Right renal pelvis (tissue), 4 donors: Measurements from ENCODE around the gene TBC1D20. TPM values are rescaled to one million over a fixed set of nuclear protein-coding genes. Genes with fewer than 3 reads are reported as not detected.

Experiments used
- DNase-seq, 4 donors: peaks; one replicate each; pipeline ENCODE4 v3.0.0-alpha.2; 2013; ENCODE audit warnings: low read depth in 4 of 4, low spot score in 3 of 4, missing footprints in 1 of 4
- polyA plus RNA-seq, 4 donors: library from polyadenylated mRNA; unstranded; fragments of 120-200 nt; gene quantifications; one replicate each; pipeline ENCODE4 v1.2.1, GENCODE V29; 2013; ENCODE audit not compliant: insufficient read length in 4 of 4

The TBC1D20 gene
- polyA plus RNA-seq, 4 donors: 30.5 to 37.1 (median 33.6) TPM

DNA sequence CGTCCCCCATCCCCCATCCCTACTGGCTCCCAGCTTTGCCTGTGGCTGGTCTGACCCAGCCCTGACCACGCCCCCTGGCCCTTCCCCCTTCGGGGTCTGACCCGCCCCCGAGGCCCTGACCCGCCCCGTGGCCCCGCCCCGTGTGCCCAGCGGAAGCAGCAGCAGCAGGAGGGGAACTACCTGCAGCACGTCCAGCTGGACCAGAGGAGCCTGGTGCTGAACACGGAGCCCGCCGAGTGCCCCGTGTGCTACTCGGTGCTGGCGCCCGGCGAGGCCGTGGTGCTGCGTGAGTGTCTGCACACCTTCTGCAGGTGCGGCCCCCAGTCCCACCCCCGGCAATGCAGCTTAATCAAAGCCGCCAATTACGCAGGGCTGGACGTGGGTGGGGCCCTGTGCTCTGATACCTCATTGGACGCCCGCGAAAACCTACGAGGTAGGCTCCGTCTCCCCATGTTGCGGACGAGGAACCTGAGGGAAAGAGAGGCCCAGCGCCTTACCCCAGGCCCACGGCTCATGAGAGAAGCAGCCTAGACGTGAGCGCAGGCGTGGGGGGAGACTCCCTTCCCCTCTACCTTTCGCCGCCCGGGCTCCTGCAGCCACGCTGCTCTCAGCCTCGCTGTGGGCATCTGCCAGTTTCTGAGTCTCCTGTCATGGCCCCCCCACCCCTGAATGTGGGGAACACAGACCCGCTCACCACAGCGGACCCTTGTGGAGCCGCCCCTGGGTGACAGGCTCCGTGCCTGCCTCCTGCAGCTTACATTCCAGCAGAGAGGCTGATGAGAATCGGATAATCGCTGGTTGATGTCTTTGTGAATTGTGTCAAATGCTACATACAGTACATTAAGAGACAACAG, 41.4 kb downstream of the TBC1D20 start:
- DNase-seq: no peak

DNA sequence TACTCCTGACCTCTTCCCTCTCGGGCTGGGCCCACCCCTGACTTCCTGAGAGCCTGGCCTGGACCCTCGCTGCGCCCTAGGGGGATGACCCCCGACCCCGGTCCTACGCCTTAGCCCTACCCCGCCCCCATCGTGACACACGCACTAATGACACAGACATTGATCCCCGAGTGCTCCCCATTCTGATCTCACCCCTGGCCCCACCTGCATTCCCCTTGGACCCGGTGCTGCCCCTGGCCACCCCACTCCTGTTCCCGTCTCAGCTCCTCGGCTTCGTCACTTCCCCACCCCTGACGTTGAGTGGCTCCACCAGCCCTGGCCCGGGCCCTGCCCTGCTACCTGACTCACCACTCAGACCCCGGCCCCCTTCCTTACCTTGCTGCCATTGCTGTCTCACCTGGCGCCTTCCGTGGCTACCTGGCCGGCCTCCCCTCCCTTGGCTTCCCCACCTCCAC, 42.1 kb downstream of the TBC1D20 start:
- no peak for DNase-seq

DNA sequence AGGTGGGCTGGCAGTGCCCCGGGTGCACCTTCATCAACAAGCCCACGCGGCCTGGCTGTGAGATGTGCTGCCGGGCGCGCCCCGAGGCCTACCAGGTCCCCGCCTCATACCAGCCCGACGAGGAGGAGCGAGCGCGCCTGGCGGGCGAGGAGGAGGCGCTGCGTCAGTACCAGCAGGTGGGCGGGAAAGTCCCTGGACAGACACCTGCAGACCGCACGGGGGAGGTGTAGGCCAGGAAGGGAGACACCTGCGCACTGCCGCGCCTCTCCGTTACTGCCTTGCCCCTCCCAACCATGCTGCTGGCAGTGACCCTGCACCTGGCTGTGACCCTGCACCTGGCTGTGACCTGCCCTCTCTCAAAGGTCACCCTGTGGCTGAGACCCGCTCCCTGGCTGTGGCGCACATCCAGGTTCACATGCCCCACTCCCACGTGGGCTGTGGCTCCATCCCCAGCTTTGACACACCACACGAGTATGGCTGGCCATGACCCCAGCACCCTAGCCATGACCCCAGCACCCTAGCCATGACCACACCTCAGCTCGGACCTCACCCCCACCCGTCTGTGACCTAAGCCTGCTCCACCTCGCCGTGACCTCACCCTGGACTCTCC, 42.7 kb downstream of the TBC1D20 start:
- no peak for DNase-seq

DNA sequence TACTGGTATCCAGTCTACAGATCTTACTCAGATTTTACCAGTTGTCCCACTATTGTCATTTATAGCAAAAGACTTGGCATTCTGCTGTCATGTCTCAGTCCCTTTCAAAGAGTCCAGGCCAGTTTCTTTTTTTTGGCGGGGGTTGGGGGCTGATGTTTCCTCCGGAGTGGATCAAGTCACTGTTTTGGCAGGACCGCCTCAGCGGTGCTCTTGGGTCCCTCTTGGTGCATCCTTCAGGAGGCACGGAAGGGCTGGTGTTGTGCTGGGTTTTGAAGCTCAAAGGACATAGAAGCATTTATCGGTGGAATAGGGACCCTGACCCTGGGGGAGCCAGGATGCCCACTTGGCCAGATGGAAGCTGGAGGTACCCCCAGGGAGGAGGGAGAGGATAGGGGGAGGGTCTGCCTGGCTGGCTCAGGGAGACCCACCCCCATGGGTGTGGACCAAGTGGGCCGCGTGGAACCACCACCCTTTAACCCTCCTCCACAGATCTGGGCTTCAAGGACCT, 43.4 kb downstream of the TBC1D20 start:
- no peak for DNase-seq

DNA sequence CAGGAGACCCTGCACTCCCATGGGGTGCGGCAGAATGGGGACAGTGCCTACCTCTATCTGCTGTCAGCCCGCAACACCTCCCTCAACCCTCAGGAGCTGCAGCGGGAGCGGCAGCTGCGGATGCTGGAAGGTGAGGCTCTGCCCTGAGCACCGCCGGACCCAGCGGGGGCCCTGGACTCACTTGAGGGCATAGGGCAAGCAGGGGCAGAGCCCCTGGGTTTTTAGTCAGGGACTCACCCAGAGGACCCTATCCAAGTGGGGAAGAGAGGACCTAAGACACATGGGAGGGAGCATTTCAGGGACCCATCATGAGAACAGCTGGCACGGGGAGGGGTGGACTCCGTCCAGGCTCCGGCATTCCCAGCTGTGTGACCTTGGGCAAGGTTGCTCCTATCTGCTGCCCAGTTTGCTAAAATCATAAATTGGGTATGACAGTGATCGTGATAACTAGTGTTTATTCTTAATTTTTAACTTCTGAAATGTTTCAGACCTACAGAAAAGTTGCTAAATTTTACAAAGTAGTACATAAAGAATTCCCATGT, 44.5 kb downstream of the TBC1D20 start:
- no peak for DNase-seq

DNA sequence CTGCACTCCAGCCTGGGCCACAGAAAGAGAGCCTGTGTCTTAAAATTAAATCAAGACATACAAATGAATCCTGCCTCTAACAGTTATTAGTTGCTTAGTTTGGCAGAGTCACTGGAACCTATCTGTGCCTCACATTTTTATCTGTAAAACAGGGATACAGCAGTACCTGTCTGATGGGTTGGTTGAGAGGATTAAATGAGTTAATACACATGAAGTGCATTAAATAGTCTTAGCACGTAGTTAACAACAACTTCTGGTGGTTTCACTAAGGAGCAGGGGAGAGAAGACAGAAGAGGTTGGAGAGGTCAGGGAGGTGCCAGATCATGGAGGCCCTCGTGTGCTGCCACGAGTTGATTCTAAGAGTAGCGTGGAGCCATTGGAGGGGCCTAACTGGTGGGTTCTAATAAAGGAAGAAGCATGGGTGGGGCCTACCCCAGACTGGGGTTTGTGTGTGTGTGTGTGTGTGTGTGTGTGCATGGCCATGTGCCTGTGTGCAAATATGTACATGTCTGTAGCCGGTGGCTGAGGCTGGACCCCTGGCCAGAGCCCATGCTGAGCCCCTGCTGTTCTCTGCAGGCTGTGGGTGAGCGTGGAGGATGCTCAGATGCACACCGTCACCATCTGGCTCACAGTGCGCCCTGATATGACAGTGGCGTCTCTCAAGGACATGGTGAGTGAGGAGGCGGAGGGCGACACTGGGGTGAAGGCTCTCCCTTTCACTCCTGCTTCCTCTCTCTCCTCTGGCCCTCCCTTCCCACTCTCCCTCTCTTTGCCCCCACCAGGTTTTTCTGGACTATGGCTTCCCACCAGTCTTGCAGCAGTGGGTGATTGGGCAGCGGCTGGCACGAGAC, 45.2 kb downstream of the TBC1D20 start:
- DNase-seq: no peak

DNA sequence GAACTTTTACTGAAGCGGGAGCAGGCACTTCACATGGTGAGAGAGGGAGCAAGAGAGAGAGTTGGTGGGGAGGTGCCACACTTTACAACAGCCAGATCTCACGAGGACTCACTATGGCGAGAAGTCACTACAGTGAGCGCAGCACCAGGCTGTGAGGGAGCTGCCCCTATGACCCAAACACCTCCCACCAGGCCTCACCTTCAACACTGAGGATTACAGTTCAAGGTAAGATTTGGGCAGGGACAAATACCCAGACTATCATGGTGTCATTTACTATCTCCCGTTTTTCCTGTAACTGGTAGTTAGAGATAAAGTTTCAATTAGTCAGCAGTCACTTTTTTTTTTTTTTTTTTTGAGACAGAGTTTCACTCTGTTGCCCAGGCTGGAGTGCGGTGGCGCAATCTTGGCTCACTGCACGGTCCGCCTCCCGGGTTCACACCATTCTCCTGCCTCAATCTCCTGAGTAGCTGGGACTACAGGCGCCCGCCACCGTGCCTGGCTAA, 46.5 kb downstream of the TBC1D20 start:
- no peak for DNase-seq

DNA sequence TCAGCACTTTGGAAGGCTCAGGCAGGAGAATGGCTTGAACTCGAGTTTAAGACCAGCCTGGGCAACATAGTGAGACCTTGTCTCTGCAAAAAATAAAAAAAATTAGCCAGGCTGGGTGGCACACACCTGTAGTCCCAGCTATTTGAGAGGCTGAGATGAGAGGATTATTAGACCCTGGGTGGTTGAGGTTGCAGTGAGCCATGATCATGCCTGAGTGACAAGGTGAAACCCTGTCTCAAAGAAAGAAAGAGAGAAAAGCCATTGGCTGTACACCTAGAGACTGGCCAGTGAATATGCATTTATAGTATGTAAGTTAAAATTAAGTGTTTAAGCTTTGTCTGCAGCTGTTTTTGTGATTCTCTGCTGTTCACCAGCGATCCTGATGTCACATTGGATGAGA, 48.2 kb downstream of the TBC1D20 start:
- DNase-seq: no peak

DNA sequence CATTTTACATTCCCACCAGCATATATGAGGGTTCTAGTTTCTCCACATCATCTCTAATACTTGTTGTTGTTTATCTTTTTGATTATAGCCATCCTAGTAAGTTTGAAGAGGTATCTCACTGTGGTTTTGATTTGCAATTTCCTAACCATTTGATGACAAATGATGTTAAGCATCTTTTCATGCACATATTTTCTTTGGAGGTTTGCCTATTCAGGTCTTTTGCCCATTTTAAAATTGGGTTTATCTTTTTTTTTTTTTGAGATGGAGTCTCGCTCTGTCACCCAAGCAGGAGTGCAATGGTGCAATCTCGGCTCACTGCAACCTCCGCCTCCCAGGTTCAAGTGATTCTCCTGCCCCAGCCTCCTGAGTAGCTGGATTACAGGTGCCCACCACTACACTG, 50.3 kb downstream of the TBC1D20 start:
- DNase-seq: no peak

DNA sequence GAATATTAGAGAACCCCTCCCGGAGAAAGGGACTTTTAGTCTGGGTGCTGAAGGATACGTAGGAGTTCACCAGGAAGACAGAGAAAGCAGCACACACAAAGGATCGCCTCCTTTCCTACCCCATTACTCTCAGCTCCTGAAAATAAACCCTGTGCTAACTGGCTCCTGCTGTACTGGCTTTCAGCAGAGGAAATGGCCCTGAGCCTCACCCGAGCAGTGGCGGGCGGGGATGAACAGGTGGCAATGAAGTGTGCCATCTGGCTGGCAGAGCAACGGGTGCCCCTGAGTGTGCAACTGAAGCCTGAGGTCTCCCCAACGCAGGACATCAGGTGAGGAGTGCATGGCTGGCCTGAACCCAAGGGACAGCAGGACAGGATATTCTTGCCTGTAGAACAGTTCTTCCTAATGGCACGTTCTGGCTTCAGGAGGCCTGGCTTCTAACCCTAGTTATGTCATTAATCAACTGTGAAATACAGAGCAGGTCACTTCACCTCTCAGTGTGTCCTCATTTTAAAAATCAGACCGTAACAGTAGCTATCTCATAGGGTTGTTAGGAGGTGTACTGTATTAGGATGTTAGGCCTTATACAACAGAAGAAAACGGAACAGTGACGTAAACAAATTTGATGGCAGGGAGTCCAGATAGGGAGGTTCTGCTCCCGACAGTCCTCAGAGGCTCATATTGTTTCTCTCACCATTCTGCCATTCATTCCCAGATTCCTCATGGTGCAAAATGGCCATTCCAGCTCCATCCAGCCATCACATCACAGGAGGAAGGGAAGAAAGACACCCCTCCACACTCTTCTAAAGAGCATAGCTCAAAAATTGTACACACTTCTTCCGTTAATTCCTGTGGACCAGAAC, 52.4 kb downstream of the TBC1D20 start:
- DNase-seq: no peak

DNA sequence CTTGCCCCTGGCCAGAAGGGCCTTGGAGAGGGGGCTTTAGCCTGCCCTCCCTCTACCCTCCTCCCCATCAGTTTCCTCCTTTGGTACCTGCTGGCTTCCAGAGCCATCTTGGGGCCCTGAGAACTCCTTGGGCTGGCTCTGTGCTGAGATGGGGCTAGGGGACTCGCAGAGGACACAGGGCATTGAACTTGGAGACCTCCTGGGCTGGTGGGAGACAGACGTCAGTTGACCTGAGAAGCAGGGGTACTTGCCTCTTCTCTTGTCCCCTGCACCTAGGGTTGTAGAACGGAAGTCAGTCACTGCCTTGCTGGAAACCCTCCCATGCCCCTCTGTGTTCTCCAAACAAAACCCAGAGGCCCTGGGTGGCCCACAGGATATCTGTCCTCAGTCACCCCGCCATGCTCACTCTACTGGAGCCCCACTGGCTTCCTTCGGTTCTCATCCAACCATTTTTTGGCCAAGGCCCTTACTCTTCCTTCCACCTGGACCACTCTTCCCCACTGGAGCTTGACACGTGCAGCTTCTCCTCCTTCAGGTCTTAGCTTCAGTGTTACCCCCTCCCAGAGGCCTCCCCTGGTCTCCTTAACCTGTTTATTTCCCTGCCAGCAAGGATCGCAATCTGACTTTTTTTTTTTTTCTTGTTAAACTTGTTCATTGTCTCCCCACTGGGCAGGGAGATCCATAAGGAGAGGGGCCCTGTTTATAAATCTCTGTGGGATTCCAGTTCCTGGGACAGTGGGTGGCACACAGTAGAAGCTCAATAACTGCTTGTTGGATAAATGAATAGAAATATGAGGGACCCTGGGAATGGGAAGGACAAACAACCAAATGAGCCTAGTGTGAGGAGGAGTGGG, 53.3 kb downstream of the TBC1D20 start:
- DNase-seq: no peak

DNA sequence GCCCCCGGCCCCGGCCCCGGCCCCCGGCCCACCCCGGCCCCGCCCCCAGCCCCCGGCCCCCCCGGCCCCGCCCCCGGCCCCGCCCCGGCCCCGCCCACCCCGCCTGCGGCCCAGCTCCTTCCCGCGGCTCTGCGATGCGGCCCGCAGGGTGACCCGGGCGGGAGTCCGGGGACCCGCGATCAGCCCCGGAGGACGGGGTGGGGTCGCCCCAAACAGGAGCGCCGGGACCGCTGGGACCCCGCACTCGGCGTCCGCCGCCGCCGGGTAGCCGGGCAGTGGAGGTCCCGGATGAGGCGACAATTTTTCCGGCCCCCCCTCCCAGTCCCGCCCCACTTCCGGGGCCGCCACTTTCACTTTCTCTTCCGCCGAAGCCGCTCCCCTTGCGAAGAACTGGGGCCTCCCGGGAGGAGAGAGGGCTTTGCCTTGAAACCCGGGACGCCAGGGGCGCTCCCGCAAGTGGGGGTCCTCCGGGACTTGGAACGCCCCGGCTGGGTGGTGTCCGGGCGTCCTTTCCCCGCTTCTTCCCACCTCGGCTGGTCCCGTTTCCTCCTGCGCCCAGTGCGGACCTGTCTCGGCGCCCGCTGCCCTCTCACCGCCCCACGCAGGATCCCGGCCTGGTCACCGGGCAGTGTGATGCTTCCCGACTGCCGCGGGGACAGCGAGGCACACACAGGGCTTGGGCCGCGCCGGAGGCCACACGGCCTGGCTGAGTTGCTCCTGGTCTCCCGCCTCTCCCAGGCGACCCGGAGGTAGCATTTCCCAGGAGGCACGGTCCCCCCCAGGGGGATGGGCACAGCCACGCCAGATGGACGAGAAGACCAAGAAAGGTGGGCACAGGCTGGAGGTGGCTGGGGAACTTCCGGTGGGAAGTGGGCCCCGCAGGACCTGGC, 54.1 kb downstream of the TBC1D20 start, which contains the start of gene RBCK1:
Gene RBCK1, plus strand, starts transcription at position 347 of the 890 bp plus-strand sequence. Its CDS starts 459 bp downstream, at position 806.
- peak; percentile 67 to 79 (median 74) for DNase-seq

DNA sequence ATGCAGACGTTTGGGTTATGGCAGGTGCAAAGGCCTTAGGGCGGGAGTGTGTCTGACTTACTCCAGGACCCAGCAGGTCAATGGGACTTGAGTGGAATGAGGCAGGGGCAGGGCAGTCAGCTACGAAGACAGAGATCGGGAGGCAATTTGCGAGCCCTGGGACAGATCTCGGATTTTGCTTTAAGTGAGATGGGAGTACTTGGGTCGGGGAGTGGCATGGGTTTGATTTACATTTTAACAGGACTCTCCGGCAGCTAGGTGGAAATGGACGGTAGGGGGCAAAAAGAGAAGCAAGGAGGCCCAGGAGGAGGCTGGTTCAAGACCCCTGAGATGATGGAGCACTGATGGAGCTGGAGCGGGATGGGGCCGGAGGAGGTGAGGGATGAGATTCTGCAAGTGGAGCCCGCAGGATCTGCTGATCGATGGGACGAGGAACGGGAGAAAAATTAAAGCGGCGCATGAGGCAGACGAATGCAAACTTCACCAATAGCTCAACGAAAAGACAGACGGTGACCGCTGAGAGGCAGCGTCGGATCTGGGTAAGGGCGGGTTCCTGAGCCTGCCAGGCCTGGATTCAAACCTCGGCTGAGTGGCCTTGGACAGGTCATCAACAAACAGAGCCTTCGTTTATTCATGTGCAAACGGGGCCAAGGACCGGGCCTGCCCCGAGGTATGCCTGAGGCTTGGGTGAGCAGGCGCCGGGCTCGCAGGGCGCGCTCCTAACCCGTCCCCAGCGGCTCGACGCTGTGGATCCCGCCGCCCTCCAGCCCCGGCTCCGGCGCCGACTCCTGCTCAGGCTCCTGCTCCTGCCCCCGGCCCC, 55.0 kb downstream of the TBC1D20 start:
- DNase-seq: peak in 3 of 4 donors; percentile 41 to 54 (median 43)

DNA sequence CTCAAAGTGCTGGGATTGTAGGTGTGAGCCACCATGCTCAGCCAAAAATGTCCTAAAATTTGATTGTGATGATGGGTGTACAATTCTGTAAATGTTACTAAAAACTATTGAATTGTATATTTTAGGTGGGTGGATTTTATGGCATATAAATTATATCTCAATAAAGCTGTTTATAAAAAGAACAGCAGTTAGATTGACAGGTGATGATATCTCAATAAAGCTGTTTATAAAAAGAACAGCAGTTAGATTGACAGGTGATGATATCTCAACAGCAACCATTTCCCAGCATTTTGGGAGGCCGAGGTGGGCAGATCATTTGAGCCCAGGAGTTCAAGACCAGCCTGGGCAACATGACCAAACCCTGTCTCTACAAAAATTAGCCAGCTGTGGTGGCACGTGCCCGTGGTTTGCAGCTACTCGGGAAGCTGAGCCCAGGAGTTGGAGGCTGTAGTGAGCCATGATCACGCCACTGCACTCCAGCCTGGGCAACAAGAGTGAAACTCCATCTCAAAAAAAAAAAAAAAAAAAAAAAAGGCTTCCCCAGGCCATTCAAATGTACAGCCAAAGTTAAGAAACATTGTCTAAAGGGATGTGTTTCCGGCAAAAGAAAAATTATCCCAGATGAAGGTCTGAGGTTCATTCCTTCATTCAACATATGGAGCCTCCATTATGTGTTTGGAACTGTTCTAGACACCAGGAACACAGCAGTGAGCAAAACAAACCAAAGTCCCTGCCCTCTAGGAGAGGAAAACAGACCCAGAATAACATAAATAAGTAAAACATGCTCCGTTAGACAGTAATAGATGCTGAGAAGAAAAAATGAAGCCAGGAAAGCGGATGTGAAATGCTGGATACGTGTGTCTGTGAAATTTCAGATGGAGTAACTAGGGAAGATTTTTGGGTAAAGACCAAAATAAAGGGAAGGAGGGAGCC, 55.9 kb downstream of the TBC1D20 start:
- no peak for DNase-seq

DNA sequence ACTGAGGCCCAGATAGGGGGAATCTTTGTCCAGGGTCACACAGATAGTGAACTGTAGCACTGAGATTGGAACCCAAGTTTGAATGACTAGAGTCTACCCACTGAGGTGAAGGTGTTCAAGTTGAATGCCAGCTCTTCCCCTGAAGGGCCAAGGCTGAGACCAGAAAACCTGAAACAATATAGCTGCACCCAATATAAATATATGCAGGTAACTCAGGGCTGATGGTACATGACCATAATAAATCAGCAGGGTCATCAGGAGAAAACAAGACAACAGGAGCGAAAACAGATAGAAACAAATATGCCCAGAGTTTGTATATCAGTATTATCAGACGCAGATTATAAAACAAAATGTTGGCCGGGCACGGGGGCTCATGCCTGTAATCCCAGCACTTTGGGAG, 58.2 kb downstream of the TBC1D20 start:
- DNase-seq: no peak

DNA sequence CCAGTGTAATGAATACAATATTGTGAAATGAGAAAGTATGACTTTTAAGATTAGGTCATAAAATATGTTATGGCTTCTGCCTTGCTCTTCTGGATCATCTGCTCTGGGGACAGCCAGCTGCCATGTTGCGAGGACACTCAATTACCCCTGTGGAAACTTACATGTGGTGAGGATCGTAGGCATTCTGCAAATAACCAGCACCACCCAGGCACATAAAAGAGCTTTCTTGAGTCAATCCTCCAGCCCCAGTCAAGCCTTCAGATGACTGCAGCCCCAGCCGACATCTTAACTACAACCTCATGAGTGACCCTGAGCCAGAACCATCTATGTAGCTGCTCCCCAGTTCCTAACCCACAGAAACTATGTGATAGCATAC, 58.8 kb downstream of the TBC1D20 start:
- no peak for DNase-seq
